GM23338 (cell line): ENCODE data around the gene MBD5.

Experiments used
- CREB1 ChIP-seq: fragments of 250-450 bp; sonication (Bioruptor Pico); IDR thresholded peaks from 2 replicates; pipeline ENCODE4 v1.5.0; 2020; ENCODE audit warnings: low read depth, mild to moderate bottlenecking, moderate library complexity
- CTCF ChIP-seq, 2 experiments: fragments of 200-600 bp in 1 of 2; sonication (generic) in 1 of 2; conservative IDR thresholded peaks; 2 replicates each; pipeline versions ENCODE4 v1.5.1 to v1.6.1; 2016 to 2017; ENCODE audit warnings: antibody characterized with exemption in 2 of 2, low read depth in 2 of 2, mild to moderate bottlenecking in 2 of 2, moderate library complexity in 1 of 2
- ETS1 ChIP-seq: IDR thresholded peaks from 2 replicates; pipeline ENCODE4 v1.6.1; 2016; ENCODE audit warnings: antibody characterized with exemption
- EZH2 ChIP-seq: fragments of 200-600 bp; sonication (generic); IDR thresholded peaks from one replicate; pipeline ENCODE4 v1.8.0; 2017; ENCODE audit warnings: antibody characterized with exemption, mild to moderate bottlenecking, low read depth; ENCODE audit not compliant: unreplicated experiment
- EZH2phosphoT487 ChIP-seq: fragments of 200-600 bp; sonication (generic); IDR thresholded peaks from one replicate; pipeline ENCODE4 v1.8.1; 2018; ENCODE audit warnings: antibody characterized with exemption; ENCODE audit not compliant: unreplicated experiment
- JUNB ChIP-seq: IDR thresholded peaks from one replicate; pipeline ENCODE4 v1.6.1; 2016; ENCODE audit warnings: antibody characterized with exemption; ENCODE audit not compliant: unreplicated experiment
- NANOG ChIP-seq: IDR thresholded peaks from 2 replicates; pipeline ENCODE4 v1.6.1; 2016; ENCODE audit warnings: antibody characterized with exemption, borderline replicate concordance
- POLR2AphosphoS5 ChIP-seq: IDR thresholded peaks from 2 replicates; pipeline ENCODE4 v1.6.1; 2016; ENCODE audit warnings: antibody characterized with exemption, low read depth
- REST ChIP-seq: IDR thresholded peaks from one replicate; pipeline ENCODE4 v1.6.1; 2018; ENCODE audit warnings: antibody characterized with exemption; ENCODE audit not compliant: unreplicated experiment
- ZNF114 ChIP-seq: fragments of 250-450 bp; sonication (Bioruptor Pico); IDR thresholded peaks from 2 replicates; pipeline ENCODE4 v1.5.0; 2020; ENCODE audit warnings: mild to moderate bottlenecking, moderate library complexity

GRCh38 chr2:148172131-148172753 lies 151.4 kb downstream of the MBD5 start:
- TF ChIP-seq CTCF (conservative IDR thresholded peaks at IDR 0.05; ENCODE audit: low read depth in 2 of 2) = no peak
- no peak for TF ChIP-seq ETS1
- no peak for TF ChIP-seq EZH2phosphoT487
- TF ChIP-seq POLR2AphosphoS5 = no peak
- TF ChIP-seq JUNB = no peak
- no peak for TF ChIP-seq EZH2
- TF ChIP-seq CREB1 (CRISPR knock-in tag) = no peak
- TF ChIP-seq NANOG = no peak
- no peak for TF ChIP-seq REST
- no peak for TF ChIP-seq ZNF114 (CRISPR knock-in tag)
